CD4-positive, alpha-beta memory T cell (primary cell): ENCODE results near the gene NDUFS3. TPM values are rescaled to one million over a fixed set of nuclear protein-coding genes. Genes with fewer than 3 reads are reported as not detected.

Experiments used
- CTCF ChIA-PET: fragments of 350-600 bp; sonication (Branson Sonifier 250); formaldehyde crosslinking; loops from one replicate; lab custom pipeline; 2021; ENCODE audit warnings: inconsistent platforms; ENCODE audit not compliant: partially characterized antibody; lab: Charles Lee
- POLR2A ChIA-PET: fragments of 350-600 bp; sonication (Branson Sonifier 250); formaldehyde crosslinking; loops from one replicate; lab custom pipeline; 2021; ENCODE audit not compliant: partially characterized antibody; lab: Charles Lee
- DNase-seq, 5 donors: peaks; one replicate each; pipeline versions ENCODE4 v3.0.0 to v3.0.0-alpha.2; 2020 to 2022; ENCODE audit warnings: mixed read lengths in 1 of 5
- H3K27ac ChIP-seq: one replicate; pipeline ENCODE4 v1.7.0; 2013; ENCODE audit warnings: low read depth, low read length
- H3K27me3 ChIP-seq: 2 replicates; pipeline ENCODE4 v1.7.0; 2013; ENCODE audit warnings: mild to moderate bottlenecking, low read length, moderate library complexity; ENCODE audit not compliant: insufficient read depth
- H3K36me3 ChIP-seq: 2 replicates; pipeline ENCODE4 v1.7.0; 2013; ENCODE audit warnings: mild to moderate bottlenecking, low read length, moderate library complexity; ENCODE audit not compliant: insufficient read depth
- H3K4me1 ChIP-seq: 2 replicates; pipeline ENCODE4 v1.7.0; 2013; ENCODE audit warnings: mild to moderate bottlenecking, low read length, moderate library complexity; ENCODE audit not compliant: insufficient read depth
- H3K4me3 ChIP-seq, 2 donors: one replicate each; pipeline ENCODE4 v1.7.0; 2013; ENCODE audit warnings: low read length in 2 of 2, mild to moderate bottlenecking in 1 of 2
- H3K9me3 ChIP-seq, 2 donors: one replicate each; pipeline ENCODE4 v1.7.0; 2013; ENCODE audit warnings: low read length in 2 of 2, control low read depth in 1 of 2; ENCODE audit not compliant: control insufficient read depth in 1 of 2
- H3K27ac Mint-ChIP-seq, 7 donors: one replicate each; pipeline ENCODE4 v1.8.0; 2020 to 2021; ENCODE audit warnings: mixed read lengths in 7 of 7, mild to moderate bottlenecking in 6 of 7, inconsistent platforms in 3 of 7, moderate library complexity in 3 of 7
- H3K27me3 Mint-ChIP-seq, 2 donors: one replicate each; pipeline ENCODE4 v1.8.0; 2020 to 2021; ENCODE audit warnings: mixed read lengths in 2 of 2
- H3K36me3 Mint-ChIP-seq, 2 donors: one replicate each; pipeline ENCODE4 v1.8.0; 2020 to 2021; ENCODE audit warnings: mixed read lengths in 2 of 2, inconsistent platforms in 1 of 2, mild to moderate bottlenecking in 1 of 2
- H3K4me1 Mint-ChIP-seq, 4 donors: one replicate each; pipeline ENCODE4 v1.8.0; 2020 to 2021; ENCODE audit warnings: mixed read lengths in 4 of 4, mild to moderate bottlenecking in 1 of 4
- H3K4me3 Mint-ChIP-seq, 8 donors: one replicate each; pipeline ENCODE4 v1.8.0; 2020 to 2021; ENCODE audit warnings: mixed read lengths in 8 of 8, mild to moderate bottlenecking in 7 of 8, moderate library complexity in 6 of 8, inconsistent platforms in 3 of 8
- H3K9me3 Mint-ChIP-seq, 8 donors: one replicate each; pipeline ENCODE4 v1.8.0; 2020 to 2021; ENCODE audit warnings: mixed read lengths in 8 of 8, mild to moderate bottlenecking in 5 of 8, inconsistent platforms in 3 of 8, moderate library complexity in 1 of 8
- intact Hi-C: fragments of 100-400 bp; cut with micrococcal nuclease; formaldehyde crosslinking; loops from one replicate; pipeline ENCODE4 v1.15.1; 2023
- polyA plus RNA-seq, 2 donors: library from polyadenylated mRNA; unstranded; fragments of 300-500 nt; fragmentation: Illumina TruSeq; gene quantifications; one replicate each; pipeline ENCODE4 v1.2.3, GENCODE V29; 2021
- total RNA-seq, 2 experiments: library from RNA; stranded (reverse); gene quantifications; one replicate each; pipeline ENCODE4 v1.2.3, GENCODE V29; 2021

Gene NDUFS3
- total and polyA plus RNA-seq, 4 experiments from 2014 or later = 70.9 to 118 (median 78.3) TPM

DNA sequence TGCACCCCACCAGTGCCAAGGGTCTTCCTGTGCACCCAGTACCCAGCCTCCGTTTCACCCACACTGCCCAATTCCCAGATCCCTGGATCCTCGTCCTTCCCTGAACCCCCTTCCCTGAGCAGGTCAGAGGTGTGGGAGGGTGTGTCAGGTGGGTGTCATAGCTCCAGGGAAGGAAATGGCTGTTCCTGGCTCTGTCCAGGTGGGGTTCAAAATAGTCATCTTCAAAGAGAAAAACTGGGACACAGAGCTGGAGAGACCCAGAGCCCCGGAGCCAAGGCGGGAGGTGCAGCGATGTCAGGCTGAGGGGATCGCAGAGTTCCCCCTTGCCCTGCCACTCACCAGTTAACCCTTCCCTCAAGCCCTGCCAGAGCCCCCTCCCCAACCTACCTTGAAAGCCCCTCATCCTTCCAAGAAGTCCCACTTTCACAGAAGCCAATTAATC is 14.6 kb downstream of the NDUFS3 start:
- H3K27ac ChIP-seq = no peak overlapping the region
- no peak overlapping the region for H3K4me3 ChIP-seq
- H3K4me1 Mint-ChIP-seq = peaks cover 0 to 7% (median under 1%) of the 10 kb centered on the region in 4 donors
- H3K9me3 ChIP-seq = no peaks in the 10 kb centered on the region
- no peaks in the 10 kb centered on the region for H3K9me3 Mint-ChIP-seq
- CTCF ChIA-PET = no interaction called here
- H3K36me3 Mint-ChIP-seq = no peaks in the 10 kb centered on the region
- H3K4me1 ChIP-seq = peaks cover 5% of the 10 kb centered on the region
- intact Hi-C loops = no loop called here
- H3K27me3 Mint-ChIP-seq = peaks cover 16 to 30% of the 10 kb centered on the region in 2 donors
- H3K4me3 Mint-ChIP-seq = no peak overlapping the region
- no peak overlapping the region for H3K27ac Mint-ChIP-seq
- DNase-seq = no peak
- H3K27me3 ChIP-seq = peaks cover 25% of the 10 kb centered on the region
- no peaks in the 10 kb centered on the region for H3K36me3 ChIP-seq
- POLR2A ChIA-PET = interaction anchor here (1.6 kb wide), 1 partner anchor 14 kb away, joined by 4 read pairs; the partner anchor contains the start of gene NDUFS3

DNA sequence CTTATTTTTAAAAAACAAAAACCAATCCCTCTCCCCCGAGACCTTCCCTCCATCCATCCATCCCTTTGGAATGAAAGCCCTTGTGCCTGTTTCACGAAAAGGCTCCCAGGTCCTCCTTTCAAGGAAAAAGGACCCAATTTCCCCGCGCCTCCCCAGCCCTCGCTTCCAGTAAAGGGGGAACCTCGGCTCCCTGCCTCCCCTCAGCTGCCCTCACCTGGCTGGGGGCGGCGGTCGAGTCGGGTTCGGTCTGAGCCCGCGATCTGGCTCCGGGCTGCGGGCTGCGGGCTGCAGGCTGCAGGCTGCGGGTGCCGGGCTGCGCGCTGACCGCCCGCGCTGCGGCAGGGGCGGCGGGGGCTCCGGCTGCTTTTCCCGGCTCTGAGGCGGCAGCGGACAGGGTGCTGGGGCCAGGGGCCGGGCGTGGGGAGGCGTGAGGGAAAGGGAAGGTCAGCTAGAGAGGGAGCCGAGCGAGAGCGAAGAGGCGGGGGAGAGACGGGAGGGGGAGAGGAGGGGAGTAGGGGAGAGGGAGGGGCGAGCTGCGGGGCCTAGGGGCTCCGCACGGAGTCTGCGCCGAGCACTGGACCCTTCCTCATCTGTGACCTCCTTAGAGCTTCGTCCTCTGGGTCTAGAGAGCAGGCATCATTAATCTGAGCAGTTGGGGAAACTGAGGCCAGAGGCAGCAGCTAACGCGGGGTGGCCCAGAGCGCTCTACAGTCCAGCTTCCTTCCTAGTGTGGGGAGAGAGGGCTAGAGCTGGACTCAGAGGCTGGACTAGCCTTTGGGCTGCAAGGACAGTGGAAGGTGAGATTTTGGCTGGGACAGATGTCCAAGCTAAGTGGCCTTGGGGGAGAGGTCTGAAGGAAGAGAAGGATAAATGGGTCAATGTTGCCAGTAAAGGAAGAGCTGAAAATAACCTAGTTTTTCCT is 15.3 kb downstream of the NDUFS3 start, which contains the start of gene C1QTNF4:
C1QTNF4 (minus strand) TSS at position 478 of the 922 bp plus-strand sequence. CDS start 3,601 bp downstream, outside the sequence.
- Mint-ChIP-seq H3K9me3 (no peaks in the 10 kb centered on the region), H3K36me3 (peaks cover 0 to 2% of the 10 kb centered on the region in 2 donors), H3K27ac (no peak within 1 kb of the TSS), H3K4me3 (no peak within 1 kb of the TSS), H3K4me1 (peaks cover 0 to 7% (median under 1%) of the 10 kb centered on the region in 4 donors), H3K27me3 (peaks cover 16 to 30% of the 10 kb centered on the region in 2 donors)
- Histone ChIP-seq H3K4me1 (peaks cover 5% of the 10 kb centered on the region), H3K9me3 (no peaks in the 10 kb centered on the region), H3K27me3 (peaks cover 25% of the 10 kb centered on the region), H3K36me3 (no peaks in the 10 kb centered on the region), H3K4me3 (no peak within 1 kb of the TSS), H3K27ac (no peak within 1 kb of the TSS)
- intact Hi-C loops = no loop called here
- CTCF ChIA-PET = no interaction called here
- no peak for DNase-seq
- POLR2A ChIA-PET = no interaction called here

DNA sequence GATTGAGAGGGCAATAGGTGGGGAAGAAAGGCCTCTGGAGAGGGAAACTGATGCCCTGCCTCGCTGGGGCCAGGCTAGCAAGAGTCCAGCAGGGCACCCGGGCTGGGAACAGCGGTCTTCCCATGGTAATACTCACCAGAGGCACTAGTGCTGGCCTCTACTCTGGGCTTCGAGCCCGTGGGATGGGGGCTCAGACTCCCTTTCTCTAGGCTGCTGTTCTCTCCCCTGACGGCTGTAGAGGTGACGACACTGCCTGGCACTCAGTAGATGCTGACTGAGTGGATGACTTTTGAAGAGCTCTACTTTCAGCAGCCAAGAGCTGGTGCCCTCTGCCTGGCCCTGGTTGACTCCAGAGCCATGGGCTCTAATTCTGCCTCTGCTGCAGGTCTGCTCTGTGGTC is 16.2 kb downstream of the NDUFS3 start:
- ChIA-PET POLR2A (interaction anchor here (0.6 kb wide), 1 partner anchor 17 kb away, joined by 3 read pairs; the partner anchor contains the start of genes KBTBD4 and NDUFS3), CTCF (no interaction called here)
- Histone ChIP-seq H3K27me3 (peaks cover 25% of the 10 kb centered on the region), H3K4me1 (peaks cover 5% of the 10 kb centered on the region), H3K4me3 (no peak overlapping the region), H3K36me3 (no peaks in the 10 kb centered on the region), H3K27ac (no peak overlapping the region), H3K9me3 (no peaks in the 10 kb centered on the region)
- intact Hi-C loops = no loop called here
- Mint-ChIP-seq H3K27me3 (peaks cover 16 to 30% of the 10 kb centered on the region in 2 donors), H3K27ac (no peak overlapping the region), H3K36me3 (peaks cover 0 to 5% of the 10 kb centered on the region in 2 donors), H3K9me3 (no peaks in the 10 kb centered on the region), H3K4me1 (peaks cover 0 to 7% (median under 1%) of the 10 kb centered on the region in 4 donors), H3K4me3 (no peak overlapping the region)
- DNase-seq = no peak

DNA sequence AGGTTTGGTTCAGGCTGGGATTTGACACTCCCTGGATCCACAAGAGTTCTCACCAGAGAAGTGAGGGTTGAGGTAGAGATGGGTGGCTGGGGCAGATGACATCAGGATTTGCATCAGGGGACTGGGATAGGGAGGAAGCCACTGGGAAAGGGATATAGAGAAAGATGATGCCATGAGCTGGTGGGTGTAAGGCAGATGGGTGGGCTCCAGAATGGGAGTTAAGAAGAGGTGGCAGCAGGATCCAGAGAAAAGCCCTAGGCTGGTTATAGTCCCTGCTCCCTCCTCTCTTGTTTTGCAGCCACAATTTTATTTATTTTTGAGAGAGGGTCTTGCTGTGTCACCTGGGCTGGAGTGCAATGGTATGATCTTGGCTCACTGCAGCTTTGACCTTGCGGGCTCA is 17.1 kb downstream of the NDUFS3 start:
- Mint-ChIP-seq H3K27me3 (peaks cover 16 to 30% of the 10 kb centered on the region in 2 donors), H3K9me3 (no peaks in the 10 kb centered on the region), H3K4me1 (peaks cover 0 to 7% (median under 1%) of the 10 kb centered on the region in 4 donors), H3K36me3 (peaks cover 0 to 5% of the 10 kb centered on the region in 2 donors), H3K27ac (no peak overlapping the region), H3K4me3 (no peak overlapping the region)
- Histone ChIP-seq H3K36me3 (no peaks in the 10 kb centered on the region), H3K9me3 (no peaks in the 10 kb centered on the region), H3K27ac (no peak overlapping the region), H3K27me3 (peaks cover 25% of the 10 kb centered on the region), H3K4me3 (no peak overlapping the region), H3K4me1 (peaks cover 5% of the 10 kb centered on the region)
- POLR2A ChIA-PET = no interaction called here
- CTCF ChIA-PET = no interaction called here
- DNase-seq = no peak
- intact Hi-C loops = no loop called here

DNA sequence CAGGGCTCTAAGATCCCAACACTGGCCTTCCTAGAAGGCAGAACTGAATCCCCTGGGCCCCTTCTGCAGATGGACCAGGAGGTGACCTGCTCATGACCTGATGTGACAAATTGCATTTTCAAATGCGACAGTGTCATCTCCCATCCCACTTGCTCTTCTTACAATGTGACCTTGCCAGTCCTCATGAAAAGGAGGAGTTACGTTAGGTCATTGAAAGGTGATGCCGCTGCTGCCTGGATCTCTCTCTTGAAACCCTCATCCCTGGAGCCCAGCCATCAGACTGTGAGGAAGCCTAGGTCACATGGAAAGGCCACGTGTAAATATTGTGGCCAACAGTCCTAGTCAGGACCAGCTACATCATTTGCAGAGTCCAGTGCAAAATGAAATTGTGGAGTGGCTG is 21.0 kb downstream of the NDUFS3 start:
- Histone ChIP-seq H3K9me3 (no peaks in the 10 kb centered on the region), H3K27me3 (peaks cover 1% of the 10 kb centered on the region), H3K4me1 (no peaks in the 10 kb centered on the region), H3K36me3 (no peaks in the 10 kb centered on the region), H3K27ac (no peak overlapping the region), H3K4me3 (no peak overlapping the region)
- POLR2A ChIA-PET = no interaction called here
- Mint-ChIP-seq H3K36me3 (peaks cover 0 to 5% of the 10 kb centered on the region in 2 donors), H3K27me3 (peaks cover 4 to 11% of the 10 kb centered on the region in 2 donors), H3K4me3 (no peak overlapping the region), H3K4me1 (no peaks in the 10 kb centered on the region), H3K27ac (no peak overlapping the region), H3K9me3 (peaks cover 0 to 2% (median 0%) of the 10 kb centered on the region in 8 donors)
- CTCF ChIA-PET = no interaction called here
- intact Hi-C loops = no loop called here
- no peak for DNase-seq

DNA sequence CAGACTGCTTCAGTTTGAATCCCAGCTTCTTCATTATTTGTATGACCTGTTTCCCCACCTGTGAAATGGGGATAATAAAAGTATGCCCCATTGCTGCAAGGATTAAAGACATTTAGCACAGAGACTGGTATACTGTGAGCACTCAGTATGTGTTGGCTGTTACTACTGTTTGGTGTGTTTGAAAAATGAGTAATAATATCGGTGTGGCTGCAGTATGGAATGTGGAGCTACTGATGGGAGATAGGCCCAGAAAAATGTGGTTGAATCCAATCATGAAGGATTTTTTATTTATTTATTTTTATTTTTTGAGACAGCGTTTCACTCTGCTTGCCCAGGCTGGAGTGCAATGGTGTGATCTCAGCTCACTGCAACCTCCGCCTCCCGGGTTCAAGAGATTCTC is 24.4 kb downstream of the NDUFS3 start:
- Histone ChIP-seq H3K9me3 (no peaks in the 10 kb centered on the region), H3K27ac (no peak overlapping the region), H3K4me1 (no peaks in the 10 kb centered on the region), H3K4me3 (no peak overlapping the region), H3K36me3 (no peaks in the 10 kb centered on the region), H3K27me3 (no peaks in the 10 kb centered on the region)
- Mint-ChIP-seq H3K27me3 (peaks cover 0 to 1% of the 10 kb centered on the region in 2 donors), H3K27ac (no peak overlapping the region), H3K4me3 (no peak overlapping the region), H3K4me1 (peaks cover 0 to 1% (median 0%) of the 10 kb centered on the region in 4 donors), H3K9me3 (peaks cover 0 to 2% (median 0%) of the 10 kb centered on the region in 8 donors), H3K36me3 (peaks cover 0 to 11% of the 10 kb centered on the region in 2 donors)
- intact Hi-C loops = no loop called here
- no peak for DNase-seq
- CTCF ChIA-PET = no interaction called here
- POLR2A ChIA-PET = no interaction called here

DNA sequence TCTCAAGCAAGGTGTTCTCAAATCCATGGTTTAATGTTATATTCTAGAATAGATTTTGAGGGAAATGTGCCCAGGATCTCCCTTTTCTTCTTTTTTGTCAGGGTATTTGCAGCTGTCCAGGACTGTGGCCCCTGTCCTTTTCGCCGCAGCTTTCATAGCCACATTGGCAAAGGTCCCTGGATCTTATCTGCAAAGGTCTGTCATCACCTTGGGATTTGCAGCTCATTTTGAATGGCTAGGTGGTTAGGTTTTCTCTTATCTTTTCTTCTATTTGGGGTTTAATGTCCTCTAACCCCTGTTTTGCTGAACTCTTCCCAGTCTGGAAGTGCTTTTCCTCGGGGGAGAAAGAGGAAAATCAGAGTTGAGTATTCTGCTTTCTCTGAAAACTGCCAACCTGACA is 27.0 kb downstream of the NDUFS3 start:
- H3K4me1 ChIP-seq = no peaks in the 10 kb centered on the region
- no peaks in the 10 kb centered on the region for H3K9me3 ChIP-seq
- intact Hi-C loops = no loop called here
- H3K4me3 ChIP-seq = no peak overlapping the region
- H3K27me3 Mint-ChIP-seq = no peaks in the 10 kb centered on the region
- H3K9me3 Mint-ChIP-seq = peaks cover 0 to 2% (median 0%) of the 10 kb centered on the region in 8 donors
- H3K36me3 ChIP-seq = no peaks in the 10 kb centered on the region
- no peak overlapping the region for H3K4me3 Mint-ChIP-seq
- H3K4me1 Mint-ChIP-seq = peaks cover 0 to 1% (median 0%) of the 10 kb centered on the region in 4 donors
- ChIA-PET POLR2A (no interaction called here), CTCF (interaction anchor here (1.4 kb wide), 1 partner anchor 11 kb away, joined by 4 read pairs; no protein-coding TSS in a partner anchor)
- no peak overlapping the region for H3K27ac Mint-ChIP-seq
- H3K36me3 Mint-ChIP-seq = peaks cover 3 to 6% of the 10 kb centered on the region in 2 donors
- no peak for DNase-seq
- H3K27ac ChIP-seq = no peak overlapping the region
- no peaks in the 10 kb centered on the region for H3K27me3 ChIP-seq
